HG02943 (cell line): Measurements from ENCODE around the gene CALHM4.

Source experiments
- ATAC-seq: cut with Tn5 transposase; IDR thresholded peaks from one replicate; pipeline ENCODE4 v1.9.1; 2021; ENCODE audit warnings: mild to moderate bottlenecking, low read depth, moderate library complexity; ENCODE audit not compliant: unreplicated experiment

CALHM4 gene, protein sequence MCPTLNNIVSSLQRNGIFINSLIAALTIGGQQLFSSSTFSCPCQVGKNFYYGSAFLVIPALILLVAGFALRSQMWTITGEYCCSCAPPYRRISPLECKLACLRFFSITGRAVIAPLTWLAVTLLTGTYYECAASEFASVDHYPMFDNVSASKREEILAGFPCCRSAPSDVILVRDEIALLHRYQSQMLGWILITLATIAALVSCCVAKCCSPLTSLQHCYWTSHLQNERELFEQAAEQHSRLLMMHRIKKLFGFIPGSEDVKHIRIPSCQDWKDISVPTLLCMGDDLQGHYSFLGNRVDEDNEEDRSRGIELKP

DNA sequence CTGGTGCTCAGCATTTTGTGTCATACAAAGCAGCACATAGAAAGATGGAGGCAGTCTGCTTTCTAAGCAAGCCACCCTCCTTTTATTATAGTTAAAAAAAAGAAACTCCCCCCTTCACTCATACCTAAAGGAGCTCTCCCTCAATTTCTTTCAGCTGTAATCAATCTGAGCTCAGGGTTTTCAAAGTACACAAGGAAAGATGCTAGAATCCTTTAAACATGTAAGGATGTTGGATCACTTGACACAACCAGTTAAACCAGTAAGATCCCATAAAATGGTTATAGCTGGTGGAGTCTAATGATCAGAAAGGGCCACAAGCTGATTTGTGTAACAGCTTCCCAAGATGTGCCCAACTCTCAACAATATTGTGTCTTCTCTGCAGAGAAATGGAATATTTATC, at the start of gene CALHM4:
CALHM4 (plus strand) TSS at position 301 of the 400 bp plus-strand sequence; CDS start at position 344, 43 bp downstream.
- ATAC-seq, result no peak

- ATAC-seq, result no peak
Measured at GRCh38 chr6:116507324-116507723, 46.2 kb upstream of the CALHM4 start.

DNA sequence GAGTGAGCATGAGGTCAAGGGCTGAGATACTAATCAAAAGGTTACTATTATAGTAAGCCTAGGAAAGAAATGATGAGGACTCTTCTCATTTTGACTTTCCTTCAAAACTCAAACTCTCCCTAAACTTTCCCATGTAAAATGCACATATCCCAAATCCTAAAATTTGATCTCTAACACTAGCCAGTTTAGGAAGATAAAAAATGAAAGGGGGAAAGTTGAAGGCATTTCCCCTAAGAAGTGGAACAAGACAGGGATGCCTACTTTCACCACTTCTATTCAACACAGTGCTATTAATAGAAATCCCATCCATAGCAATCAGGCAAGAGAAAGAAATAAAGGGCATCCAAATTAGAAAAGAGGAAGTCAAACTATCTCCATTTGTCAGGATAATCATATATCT, 45.0 kb upstream of the CALHM4 start:
- ATAC-seq, result no peak

DNA sequence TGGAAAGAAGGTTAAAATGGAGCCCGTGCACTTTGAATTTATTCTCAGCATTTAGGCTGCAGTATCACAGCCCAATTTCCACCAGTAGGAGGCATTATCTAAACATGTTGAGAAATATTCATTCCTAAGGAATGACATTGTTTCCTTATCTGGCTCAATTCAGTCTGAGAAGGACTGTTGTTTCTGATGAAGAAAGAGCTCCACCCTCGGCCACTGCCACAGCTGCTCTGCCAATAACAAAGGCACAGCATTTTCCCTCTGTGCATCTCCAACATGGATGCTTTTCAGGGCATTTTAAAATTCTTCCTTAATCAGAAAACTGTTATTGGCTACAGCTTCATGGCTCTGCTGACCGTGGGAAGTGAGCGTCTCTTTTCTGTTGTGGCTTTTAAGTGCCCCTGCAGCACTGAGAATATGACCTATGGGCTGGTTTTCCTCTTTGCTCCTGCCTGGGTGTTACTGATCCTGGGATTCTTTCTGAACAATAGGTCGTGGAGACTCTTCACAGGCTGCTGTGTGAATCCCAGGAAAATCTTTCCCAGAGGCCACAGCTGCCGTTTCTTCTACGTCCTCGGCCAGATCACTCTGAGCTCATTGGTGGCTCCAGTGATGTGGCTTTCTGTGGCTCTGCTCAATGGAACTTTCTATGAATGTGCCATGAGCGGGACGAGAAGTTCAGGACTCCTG, 42.0 kb upstream of the CALHM4 start, which contains the start of gene CALHM5:
CALHM5 (plus strand) TSS at position 216 of the 687 bp plus-strand sequence; CDS start at position 274, 58 bp downstream.
- ATAC-seq, result no peak

DNA sequence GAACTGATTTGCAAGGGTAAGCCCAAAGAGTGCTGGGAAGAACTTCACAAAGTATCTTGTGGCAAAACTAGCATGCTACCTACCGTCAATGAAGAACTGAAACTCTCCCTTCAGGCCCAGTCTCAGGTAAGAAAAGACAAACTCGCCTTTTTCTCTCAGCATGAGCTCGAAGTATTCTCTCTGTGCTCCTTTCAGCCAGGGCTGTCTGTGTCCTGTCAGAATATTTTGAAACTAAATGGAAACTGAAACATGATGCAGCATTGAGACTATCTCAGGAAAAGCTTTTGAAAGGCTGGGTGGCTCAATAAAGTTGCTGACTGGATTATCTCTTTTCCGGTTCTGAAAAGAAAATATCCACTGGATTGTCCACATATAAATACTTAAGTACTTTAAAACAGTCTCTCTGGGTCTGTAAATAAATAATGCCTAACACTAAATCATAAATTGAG, 41.4 kb upstream of the CALHM4 start:
- ATAC-seq, result peak; percentile 81

GRCh38 chr6:116512734-116513133, 40.8 kb upstream of the CALHM4 start:
- ATAC-seq, result no peak

DNA sequence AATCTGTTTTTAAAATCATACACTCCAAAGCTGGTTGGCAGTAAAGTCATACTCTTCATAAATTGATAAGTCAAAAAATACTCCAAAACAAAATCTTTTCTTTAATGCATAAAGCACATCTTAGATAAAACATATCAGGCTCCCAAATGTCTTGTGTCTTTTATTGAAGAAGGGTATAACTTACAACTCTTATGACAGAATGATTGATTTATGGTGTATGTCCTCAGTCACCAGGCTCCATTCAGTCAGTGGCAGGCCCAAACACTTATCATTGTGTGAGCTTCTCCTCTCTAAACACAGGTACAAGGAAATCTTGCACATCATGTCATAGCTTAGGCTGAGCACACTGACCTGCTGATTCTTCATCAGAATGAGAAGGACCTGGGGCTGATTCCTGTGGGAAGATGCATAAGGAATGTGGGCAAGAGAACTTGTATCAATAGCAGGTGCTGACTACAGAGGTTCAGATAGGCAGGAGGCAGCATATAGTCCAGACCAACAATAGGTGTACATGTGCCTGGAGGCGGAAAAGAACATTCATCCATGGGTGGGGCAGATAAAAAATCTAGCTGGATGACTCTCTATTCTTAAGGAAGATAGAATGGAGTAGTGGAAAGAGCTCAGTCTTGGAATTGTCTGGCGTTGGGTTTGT, 40.2 kb upstream of the CALHM4 start:
- ATAC-seq, result no peak

- no peak for ATAC-seq
Measured at GRCh38 chr6:116514111-116514510, 39.4 kb upstream of the CALHM4 start.

GRCh38 chr6:116515141-116515540, 38.4 kb upstream of the CALHM4 start:
- ATAC-seq, result no peak

DNA sequence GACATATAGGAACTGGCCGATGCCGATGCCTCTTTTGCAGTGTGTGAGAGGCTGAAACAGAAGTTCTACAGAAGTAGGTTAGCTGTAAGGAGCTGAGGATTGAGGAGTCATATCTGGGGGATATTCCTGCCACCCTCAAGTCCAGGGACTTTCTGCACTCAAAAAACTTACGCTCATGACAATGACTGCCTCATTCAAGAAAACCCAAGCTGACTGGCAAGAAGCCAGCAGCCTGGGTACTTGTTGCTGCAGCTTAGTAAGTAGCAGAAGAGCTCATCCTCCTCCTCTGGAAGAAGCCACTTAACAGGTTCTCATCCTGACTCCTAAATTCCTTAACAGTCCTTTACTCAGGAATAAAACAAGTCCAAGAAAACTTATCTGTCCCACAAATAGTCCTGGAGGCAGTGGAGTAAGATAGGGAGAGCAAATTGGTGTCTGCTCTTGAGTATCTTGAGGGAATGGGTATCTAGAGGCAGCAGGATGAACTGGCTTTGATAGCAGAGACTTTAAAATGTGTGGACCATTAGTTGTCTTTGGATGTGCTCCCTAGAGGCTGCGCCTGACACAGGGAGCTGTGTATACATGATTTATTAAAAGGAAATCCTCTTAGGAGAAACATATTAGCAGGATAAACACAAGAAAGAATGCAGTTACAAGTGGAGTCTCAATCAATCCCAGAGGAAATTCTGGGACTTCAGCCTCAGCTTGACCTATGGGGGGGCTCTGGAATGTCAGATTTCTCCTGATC, 34.8 kb upstream of the CALHM4 start:
- ATAC-seq, result no peak

- no peak for ATAC-seq
Measured at GRCh38 chr6:116522896-116523295, 30.7 kb upstream of the CALHM4 start.

- no peak for ATAC-seq
Measured at GRCh38 chr6:116524236-116524635, 29.3 kb upstream of the CALHM4 start.

GRCh38 chr6:116528133-116528532, 25.4 kb upstream of the CALHM4 start:
- no peak for ATAC-seq

GRCh38 chr6:116528780-116529179, 24.8 kb upstream of the CALHM4 start:
- ATAC-seq, result no peak

DNA sequence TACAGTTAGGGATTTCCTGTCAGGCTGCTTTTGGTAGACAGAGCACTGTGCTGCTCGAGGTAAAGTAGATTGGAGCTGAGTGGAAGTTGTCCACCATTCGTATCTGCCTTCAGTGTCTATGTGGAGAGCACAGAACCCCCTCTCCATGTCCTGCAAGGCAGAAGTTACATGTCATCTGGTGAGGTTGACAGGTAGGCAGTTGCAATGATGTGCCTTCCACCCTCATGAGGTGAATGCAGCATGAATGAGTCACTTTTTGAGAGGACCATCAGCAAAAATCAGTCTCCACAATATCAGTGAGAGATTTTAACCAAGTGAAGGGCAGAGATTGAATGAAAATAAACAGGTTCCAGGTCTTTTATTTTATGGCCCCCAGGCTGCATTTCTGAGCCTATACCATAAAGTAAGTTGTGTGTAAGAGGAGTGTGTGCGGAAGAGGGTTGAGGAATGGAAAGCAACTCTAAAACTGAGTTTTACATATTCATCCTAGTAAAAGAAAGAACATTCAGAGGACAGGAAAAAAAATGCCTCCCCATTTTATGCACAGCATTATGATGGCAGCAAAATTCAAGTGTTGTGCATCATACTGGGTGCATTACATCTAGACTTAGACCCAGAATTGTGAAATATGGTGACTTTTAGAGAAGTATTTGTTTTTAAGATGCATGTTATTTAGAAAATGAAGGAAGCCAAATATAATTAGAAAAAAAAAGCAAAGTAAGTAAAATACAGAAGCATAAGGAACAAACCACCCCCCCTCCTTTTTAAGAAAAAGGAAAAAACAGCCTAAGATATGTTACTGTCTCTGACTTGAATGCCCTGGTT, 23.9 kb upstream of the CALHM4 start:
- ATAC-seq, result no peak

GRCh38 chr6:116530436-116530835, 23.1 kb upstream of the CALHM4 start:
- ATAC-seq, result no peak

DNA sequence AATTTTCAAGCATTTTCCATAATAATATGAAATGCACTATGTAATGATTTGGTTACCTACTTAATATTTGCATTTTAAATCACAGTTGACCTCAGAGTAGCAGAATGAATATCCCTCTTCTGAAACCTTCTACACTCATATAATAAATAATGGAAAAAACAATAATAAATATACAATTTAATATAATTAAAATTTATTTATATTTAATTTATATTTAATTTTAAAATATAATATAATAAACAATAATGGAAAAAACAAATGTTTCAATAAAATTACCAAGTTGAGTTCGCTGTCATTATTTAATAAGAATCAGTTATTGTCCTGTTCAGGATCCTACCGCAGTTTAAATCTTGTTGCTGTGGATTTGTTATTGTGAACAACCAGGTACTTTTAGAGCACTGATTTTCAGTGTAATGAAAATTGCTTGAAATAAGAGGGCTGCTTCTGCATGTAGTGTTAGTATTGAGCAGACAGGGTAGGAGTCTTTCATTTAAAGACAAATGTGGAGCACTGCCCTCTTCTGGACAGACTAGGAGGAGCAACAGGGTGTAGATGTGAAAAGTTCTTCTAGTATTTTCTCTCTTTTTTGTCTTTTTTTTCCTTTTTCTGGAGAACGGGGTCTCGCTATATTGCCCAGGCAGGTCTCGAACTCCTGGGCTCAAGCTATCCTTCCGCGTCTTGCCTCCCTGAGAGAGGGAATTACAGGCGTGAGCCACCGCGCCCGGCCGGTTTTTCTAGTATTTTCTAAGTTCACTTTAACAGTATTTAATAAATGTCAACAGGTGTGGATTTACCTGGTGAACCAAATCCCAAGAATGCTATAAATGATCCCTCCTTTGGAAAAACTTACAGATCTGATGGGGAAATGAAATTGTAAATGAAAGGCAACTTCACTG, 21.6 kb upstream of the CALHM4 start:
- peak; percentile 76 for ATAC-seq

DNA sequence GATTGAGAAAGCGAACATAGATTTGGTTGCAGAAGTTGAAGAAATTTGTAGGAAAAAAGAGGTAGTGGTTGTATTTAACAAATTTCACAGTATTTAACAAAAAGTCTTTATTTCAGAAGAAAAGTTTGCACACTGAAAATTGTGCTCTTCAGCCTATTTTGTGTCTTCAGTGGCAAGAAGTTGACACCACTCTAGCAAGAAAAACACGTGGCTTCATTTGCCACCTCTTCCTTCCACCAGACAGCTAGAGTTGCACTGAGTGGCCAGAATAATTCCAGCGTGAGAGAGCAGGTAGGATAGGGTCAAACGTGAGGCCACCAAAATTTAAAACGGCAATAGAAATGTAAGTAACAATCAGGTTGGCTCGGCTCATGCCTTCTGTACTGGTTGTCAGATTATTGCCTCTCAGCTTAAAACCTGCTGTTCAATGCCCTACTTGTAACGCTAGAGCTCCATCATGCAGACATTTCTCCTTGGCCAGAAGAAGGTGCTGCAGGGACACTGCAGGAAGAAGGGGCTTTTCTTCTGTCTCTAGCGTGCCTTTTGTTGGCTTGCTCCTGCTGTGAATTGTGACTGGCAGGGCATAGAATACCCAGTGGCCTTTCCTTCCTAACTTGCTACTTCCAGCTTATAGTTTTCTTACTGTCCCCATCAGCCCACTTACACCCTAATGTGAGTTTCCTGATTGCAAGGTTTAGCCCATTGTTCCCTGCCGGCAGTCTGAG, 20.2 kb upstream of the CALHM4 start:
- no peak for ATAC-seq
